Activated CD8-positive, alpha-beta memory T cell treated with anti-CD3 and anti-CD28 coated beads, Interleukin-2, amount 50 U/mL, for 1 hour (primary cell): ENCODE results near the gene WAC.

ENCODE experiments used
- DNase-seq: peaks from one replicate; pipeline ENCODE4 v3.0.0-alpha.2; 2020; ENCODE audit errors: extremely low read depth

The WAC gene

DNA sequence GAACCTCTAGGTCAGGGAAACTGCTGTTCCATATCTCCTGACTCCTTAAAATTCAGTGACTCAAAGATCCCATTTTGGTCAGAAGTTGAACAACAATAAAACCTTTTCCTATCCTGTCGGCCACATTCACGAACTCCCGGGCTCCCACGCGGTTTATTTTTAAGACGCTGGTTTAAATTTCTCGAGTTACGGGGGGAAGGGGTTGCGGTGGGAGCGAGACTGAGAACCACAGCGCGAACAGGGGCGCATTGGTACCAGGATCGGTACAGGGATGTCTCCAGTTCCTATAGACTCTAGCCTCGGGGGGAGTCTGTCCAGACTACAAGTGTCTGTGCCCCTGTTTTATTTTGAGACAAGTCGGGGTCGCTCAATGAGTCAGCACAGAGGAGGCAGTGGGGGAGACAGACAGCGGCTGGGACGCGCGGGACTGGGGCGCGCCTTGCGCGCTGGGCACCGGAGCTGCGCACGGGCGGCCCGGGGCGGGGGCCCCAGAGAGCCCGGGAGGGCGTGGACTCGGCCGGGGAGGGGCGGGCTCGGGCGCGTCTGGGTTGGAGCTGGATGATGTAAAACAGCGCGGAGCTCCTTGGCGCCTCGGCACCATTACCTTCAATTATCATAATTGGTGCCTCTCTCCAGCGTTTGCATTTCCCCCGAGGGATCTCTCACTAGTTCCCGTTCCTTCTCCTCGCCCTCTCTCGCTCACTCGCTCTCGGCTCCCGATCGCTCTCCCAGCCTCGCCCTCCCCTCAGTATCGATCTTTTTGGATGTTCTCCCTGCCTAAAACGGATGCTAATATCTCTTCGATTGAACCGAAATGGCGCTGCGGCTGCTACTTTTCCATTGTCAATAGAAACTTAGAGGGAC is 135.7 kb downstream of the WAC start:
- no peak for DNase-seq

DNA sequence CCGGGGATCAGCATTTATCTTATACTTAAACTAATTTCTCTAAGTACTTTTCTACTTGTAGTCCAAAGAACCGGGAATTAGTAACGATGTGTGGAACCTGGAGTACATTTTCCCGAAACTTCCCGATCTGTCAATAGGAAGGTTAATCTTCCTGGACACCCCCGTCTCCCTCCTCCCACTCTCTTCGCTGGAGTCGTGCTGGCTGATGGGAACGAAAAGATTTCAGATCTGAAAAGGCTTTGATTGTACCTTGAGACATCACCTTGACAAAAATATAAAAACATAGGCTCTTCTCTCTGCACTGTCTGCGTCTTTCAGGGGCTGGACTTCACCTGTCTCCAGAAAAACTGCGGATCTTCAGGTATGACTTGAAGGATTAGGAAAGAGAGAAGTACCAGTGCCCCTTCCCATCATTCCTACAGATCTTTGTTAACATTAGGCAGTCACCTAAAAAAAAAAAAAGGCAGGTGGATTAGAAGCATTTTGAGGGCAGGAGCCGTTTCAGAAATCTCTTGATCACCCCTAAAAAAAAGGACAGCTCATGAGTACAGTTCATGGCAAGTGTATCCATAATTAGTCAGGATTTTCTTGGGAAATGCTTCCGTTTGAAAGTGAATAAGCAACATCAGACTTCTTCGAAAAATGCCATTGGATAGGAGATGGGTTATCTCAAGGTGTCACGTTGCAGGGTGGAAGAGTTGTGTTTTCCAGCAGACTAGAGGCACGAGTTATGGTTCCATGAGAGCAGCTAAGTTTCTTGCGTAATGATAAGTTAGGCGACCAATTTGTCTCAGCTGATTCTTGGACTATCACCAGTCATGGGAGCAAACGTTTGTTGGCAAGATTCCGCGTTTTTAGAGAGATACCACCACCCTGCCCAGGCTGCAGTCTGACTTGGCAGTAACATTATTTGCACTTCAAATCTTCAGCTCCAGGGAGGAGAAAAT is 136.6 kb downstream of the WAC start:
- DNase-seq = no peak
